Islet precursor cell (in vitro differentiated cells): ENCODE measurements around the gene TM9SF4.
"Not testable (repeated sequence)": the region's sequence is repeated elsewhere in the genome, so short reads cannot be mapped to it uniquely, and the experiment has no call there.

Experiments
- DNase-seq: peaks from one replicate; pipeline ENCODE4 v3.0.0-alpha.2; 2018

Gene TM9SF4

GRCh38 chr20:32191873-32192272, 82.4 kb downstream of the TM9SF4 start:
- peak; percentile 40 for DNase-seq

- peak; percentile 16 for DNase-seq
These were observed 83.2 kb downstream of the TM9SF4 start for GRCh38 chr20:32192698-32193097.

DNA sequence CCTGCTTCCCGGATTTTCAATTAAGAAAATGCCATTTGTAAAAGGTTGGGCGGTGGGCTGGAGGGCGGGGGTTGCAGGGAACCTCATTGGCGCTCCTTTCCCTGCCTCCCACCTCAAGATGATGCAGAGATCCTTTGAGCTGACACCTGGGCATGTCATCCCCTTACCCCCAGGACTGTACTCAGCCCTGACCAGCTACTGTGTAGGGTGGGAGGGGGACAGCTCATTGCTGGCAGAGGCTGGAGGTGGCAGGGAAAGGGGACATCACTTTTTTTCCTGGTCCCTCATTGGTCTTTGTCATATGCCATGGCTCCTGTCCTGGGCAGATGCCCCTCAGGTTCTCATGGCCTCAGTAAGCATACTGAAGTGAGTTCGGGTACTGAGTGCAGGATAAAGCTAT, 83.8 kb downstream of the TM9SF4 start:
- peak; percentile 28 for DNase-seq

GRCh38 chr20:32193996-32194395, 84.5 kb downstream of the TM9SF4 start:
- DNase-seq: no peak

DNA sequence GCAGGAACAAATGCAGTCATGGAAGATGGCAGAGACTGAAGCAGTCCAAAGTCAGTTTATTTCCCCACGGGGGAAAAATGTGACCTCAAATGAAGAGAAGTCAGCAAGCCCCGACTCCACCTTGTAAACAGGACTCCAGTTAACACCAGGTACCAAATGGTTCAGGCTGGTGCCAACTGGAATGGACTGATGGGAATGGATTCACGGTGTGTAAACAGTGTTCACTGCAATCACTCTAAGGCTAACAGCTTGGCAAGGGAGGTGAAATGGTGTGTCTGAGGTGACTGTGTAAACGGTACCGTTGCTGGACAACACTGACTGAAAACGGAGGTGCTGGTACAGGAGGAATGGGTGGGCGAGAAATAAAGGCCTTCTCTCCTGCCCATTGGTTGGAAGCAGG, 86.1 kb downstream of the TM9SF4 start:
- no peak for DNase-seq

DNA sequence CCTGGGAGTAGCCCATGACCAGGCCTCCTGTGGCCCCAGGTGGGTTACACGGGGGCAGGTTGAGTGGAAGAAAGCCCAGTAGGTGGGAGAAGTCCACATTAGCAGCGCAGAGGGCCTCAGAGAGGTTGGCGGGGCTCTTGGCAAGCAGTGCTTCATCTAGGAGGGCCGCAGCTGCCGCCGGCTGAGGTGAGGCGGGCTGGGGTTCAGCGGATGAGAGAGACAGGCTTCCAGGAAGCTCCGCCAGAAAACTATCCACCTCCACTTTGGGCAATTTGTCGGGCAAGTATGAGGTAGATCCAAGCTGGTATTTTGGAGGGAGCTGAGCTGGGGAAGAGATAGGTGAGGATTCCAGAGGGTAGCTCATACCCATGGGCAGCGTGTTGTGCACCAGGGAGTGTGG, 87.1 kb downstream of the TM9SF4 start:
- DNase-seq: not testable (repeated sequence)

GRCh38 chr20:32197136-32197535, 87.6 kb downstream of the TM9SF4 start:
- not testable (repeated sequence) for DNase-seq

DNA sequence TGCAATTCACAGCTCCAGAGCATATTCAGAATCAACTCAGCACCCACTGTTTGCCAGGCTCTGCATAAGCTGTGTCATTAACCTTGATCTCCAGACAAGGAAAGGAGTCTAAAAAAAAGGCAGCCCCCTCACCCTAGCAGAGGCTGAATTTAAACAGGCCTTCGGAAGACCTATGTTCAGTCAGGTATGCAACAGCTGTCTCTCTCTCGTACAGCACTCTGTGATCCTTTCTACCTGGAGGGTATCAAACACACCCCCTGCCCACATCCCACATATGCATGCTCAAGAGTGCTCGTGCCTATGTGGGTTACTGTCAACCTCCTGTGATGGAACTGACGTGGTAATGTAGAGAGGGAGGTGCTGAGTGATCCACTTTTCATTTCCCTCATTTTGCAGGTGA, 89.5 kb downstream of the TM9SF4 start:
- no peak for DNase-seq

- DNase-seq: no peak
These were observed 91.9 kb downstream of the TM9SF4 start for GRCh38 chr20:32201296-32201976.

GRCh38 chr20:32201977-32202363, 92.5 kb downstream of the TM9SF4 start:
- no peak for DNase-seq

GRCh38 chr20:32203356-32204204, 94.1 kb downstream of the TM9SF4 start:
- DNase-seq: no peak

DNA sequence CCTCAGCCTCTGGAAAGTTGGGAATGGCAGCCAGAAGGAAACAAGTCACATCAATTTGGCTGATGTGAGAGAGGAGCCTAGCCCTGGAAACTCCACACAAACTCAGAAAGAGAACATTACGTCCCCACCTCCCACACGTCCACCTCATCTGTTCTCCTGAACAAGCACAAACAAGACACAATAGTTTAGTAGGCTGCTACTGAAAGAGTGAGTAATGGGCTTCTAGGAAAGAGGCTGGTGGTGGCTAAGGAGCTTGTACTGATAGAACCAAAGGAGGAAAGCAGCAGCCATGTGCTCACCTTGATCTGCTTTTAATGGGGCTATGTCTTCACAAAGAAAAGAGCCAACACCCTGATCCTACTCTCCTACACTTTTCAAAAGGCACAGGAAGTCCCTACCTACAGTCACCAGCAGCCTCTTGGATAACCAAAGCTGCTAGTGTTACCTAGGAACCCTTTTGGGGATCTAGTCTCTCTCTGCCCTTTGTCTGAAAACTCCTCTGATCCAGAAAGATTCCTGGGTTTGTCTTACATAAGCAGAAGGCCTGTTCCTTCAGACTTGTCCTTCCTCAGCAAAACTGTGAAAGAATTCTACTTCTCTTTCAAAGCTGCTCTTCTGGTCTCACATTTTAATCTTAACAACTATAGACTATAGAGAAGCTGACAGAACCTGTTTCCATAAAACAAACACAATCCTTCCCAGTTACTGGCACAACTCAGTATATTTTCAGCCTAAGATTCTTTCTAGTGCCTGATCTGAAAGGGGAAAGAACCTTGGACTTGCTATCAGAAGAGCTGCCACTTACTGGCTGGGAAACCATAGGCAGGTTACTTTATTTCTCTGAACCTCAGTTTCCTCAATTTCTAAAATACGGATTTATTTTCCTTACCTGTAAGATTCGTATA, 94.9 kb downstream of the TM9SF4 start:
- DNase-seq: no peak

- no peak for DNase-seq
These were observed 95.8 kb downstream of the TM9SF4 start for GRCh38 chr20:32205110-32205842.

DNA sequence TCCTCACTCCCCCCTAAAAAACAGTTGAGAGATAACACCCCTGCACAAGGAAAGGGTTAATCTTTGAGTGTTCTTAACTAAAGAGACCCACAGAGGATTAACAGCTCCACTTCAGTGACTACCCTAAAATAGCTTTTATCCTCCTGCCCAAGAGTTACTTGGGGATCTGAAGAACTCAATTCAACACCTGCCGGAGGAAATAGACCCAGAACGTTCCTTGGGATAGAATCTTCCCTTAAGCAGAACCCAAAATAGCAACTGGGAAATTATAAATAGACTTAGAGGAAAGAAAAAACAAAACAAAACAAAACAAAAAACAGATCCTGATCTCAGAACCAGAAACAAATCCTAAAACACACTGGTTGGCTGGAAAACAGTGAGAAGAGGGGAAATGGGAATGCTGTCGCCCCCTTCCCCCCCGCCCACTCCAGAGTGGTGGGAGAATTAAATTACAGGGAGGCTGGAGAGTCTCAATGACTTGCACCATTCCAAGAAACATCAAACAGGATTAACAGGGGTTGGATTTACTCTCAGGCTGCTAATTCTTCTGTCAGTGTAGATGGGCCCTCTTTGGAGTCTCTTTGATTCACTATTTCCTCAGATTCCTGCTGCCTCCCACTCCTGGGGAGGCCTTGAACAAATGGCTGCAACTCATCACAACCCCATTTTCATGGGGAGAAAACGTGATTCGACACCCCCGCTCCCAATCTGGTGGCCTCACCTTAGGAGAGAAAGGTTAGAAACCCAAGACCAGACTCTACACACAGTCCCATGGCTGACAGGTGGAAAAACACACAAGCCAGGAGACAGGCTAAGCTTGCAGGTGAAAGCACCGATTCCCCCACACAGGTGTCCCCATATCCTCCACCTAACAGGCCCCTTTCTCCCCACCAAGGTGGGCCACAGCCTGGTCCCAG, 96.6 kb downstream of the TM9SF4 start:
- no peak for DNase-seq

DNA sequence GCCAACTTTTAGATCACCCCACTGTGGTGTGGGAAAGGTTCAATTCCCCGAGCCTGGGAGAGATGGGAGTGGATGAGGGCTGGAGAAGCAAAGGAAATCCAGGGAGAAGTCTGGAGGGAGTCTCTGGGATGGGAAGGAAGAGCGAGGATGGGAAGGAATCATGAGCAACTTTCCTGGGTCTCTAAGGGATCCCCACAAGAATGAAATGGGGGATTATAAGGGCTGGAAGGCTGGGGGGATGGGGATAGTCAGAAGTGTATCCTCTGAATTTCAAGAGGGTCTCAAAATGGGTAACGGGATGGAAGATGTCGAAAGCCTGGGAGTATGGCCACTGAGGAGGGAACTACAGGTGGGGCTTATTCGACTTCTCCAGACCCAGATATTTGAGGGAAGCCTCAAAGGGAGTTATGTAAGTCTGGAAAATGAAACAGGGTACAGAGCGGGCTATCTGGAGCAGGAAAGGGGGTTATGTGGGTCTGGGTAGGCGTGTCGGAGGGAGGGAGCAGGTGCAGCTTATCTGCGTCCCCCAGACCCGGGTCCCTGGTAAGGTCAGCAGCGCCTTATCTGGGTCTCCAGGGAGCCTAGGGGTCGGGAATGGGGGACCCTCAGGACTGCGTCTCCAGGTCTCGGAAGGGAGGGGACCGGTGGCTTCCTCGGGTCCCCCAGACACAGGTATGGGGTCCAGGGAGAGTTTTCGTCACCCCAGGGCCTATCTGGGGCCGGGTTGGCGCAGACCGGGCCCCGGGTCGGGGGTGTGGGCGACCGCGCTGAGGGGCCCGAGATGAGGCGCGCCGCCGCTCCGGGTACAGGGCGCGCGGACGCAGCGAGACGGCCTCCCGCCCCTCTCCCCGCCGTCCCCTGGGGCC, 97.5 kb downstream of the TM9SF4 start:
- no peak for DNase-seq

DNA sequence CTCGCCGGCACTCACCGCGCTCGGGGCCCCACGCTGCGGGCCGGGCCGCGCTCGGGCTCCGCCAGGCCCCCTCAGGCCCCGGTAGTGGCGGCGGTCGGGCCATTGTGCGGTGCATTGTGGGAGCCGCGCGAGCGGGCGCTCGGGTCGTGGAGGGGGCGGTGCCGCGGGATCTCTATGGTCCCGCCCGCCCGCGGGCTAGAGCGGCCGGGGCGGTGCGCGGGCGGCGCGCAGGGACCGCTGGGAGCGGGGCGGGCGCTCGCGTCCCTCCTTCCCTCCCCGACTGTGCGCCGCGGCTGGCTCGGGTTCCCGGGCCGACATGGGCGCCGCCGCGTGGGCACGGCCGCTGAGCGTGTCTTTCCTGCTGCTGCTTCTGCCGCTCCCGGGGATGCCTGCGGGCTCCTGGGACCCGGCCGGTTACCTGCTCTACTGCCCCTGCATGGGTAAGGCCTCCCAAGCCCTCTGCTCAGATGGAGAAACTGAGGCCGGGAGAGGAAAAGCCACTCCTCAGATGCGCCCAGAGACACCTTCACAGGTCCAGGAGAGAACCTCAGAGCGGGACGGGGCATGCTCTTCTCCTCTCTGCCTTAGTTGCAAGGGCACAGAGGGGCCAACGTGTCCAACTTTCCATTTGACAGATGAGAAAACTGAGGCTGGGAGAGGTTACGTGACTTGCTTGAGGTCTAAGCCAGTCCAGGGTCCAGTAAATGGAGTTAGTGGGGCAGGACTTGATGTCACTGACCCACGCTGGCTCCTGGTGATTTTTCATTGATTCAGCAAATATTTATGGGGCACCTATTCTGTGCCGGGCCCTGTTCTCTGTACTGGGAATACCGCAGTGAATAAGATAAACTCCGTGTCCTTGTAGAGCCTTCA, 98.3 kb downstream of the TM9SF4 start, which contains the start of the genes PLAGL2 and POFUT1:
PLAGL2 (minus strand) TSS at position 118 of the 873 bp plus-strand sequence. CDS start 5,565 bp downstream, outside the sequence.
POFUT1 (plus strand) TSS at position 255 of the 873 bp plus-strand sequence; CDS start at position 317, 62 bp downstream.
- DNase-seq: peak; percentile 89

GRCh38 chr20:32208499-32209154, 99.1 kb downstream of the TM9SF4 start:
- DNase-seq: no peak

GRCh38 chr20:32209850-32210605, 100.5 kb downstream of the TM9SF4 start:
- DNase-seq: no peak
